Measurements from ENCODE around the gene C1orf74. TPM values are rescaled to one million over a fixed set of nuclear protein-coding genes. Genes with fewer than 3 reads are reported as not detected.

The C1orf74 gene
- total RNA-seq, 1 donor from 2014 or later = 1.9 TPM

- ATAC-seq (ENCODE audit: poor library complexity) (no peak), DNase-seq (no peak)
- intact Hi-C loops (cut with DNase I) = no loop called here
Measured at GRCh38 chr1:209755256-209755655, 29.1 kb downstream of the C1orf74 start.

- ATAC-seq (ENCODE audit: poor library complexity) = no peak
- intact Hi-C loops (cut with DNase I) = no loop called here
Measured at GRCh38 chr1:209752890-209753289, 31.5 kb downstream of the C1orf74 start.

GRCh38 chr1:209751627-209752231, 32.6 kb downstream of the C1orf74 start:
- ATAC-seq (ENCODE audit: poor library complexity) (no peak), DNase-seq (no peak)
- intact Hi-C loops (cut with DNase I) = no loop called here

More at GRCh38 chr1:209752890-209753289, 31.5 kb downstream of the C1orf74 start:
- no peak for DNase-seq

GRCh38 chr1:209749670-209750323, 34.6 kb downstream of the C1orf74 start:
- DNase-seq = no peak
- intact Hi-C loops (cut with DNase I) = loop anchor here (5.0 kb wide), 2 partner anchors 52 to 172 kb away; no protein-coding TSS in a partner anchor

GRCh38 chr1:209749205-209749604, 35.2 kb downstream of the C1orf74 start:
- ATAC-seq (ENCODE audit: poor library complexity) = no peak
- DNase-seq = no peak
- intact Hi-C loops (cut with DNase I) = loop anchor here (5.0 kb wide), 2 partner anchors 52 to 172 kb away; no protein-coding TSS in a partner anchor

More at GRCh38 chr1:209749670-209750323, 34.6 kb downstream of the C1orf74 start:
- no peak for ATAC-seq (ENCODE audit: poor library complexity)

GRCh38 chr1:209748620-209749019, 35.7 kb downstream of the C1orf74 start:
- DNase-seq (no peak), ATAC-seq (ENCODE audit: poor library complexity) (no peak)
- intact Hi-C loops (cut with DNase I) = loop anchor here (5.0 kb wide), 2 partner anchors 51 to 171 kb away; no protein-coding TSS in a partner anchor

- intact Hi-C loops (cut with DNase I) = loop anchor here (5.0 kb wide), 2 partner anchors 50 to 170 kb away; no protein-coding TSS in a partner anchor
Measured at GRCh38 chr1:209747580-209748262, 36.6 kb downstream of the C1orf74 start.

GRCh38 chr1:209746451-209747165, 37.8 kb downstream of the C1orf74 start:
- intact Hi-C loops (cut with DNase I) = loop anchor here (5.0 kb wide), 2 partner anchors 49 to 169 kb away; no protein-coding TSS in a partner anchor
- no peak for ATAC-seq (ENCODE audit: poor library complexity)
- no peak for DNase-seq

More at GRCh38 chr1:209747580-209748262, 36.6 kb downstream of the C1orf74 start:
- ATAC-seq (ENCODE audit: poor library complexity) (peak; percentile 96), DNase-seq (peak; percentile 92)

- DNase-seq = peak; percentile 61
- intact Hi-C loops (cut with DNase I) = no loop called here
- ATAC-seq (ENCODE audit: poor library complexity) = peak; percentile 13
Measured at GRCh38 chr1:209743145-209743482, 41.2 kb downstream of the C1orf74 start.

GRCh38 chr1:209742409-209743144, 41.8 kb downstream of the C1orf74 start:
- ATAC-seq (ENCODE audit: poor library complexity) = peak; percentile 56
- intact Hi-C loops (cut with DNase I) = no loop called here

GRCh38 chr1:209741889-209742288, 42.5 kb downstream of the C1orf74 start:
- intact Hi-C loops (cut with DNase I) = no loop called here
- peak; percentile 82 for ATAC-seq (ENCODE audit: poor library complexity)
- no peak for DNase-seq

More at GRCh38 chr1:209742409-209743144, 41.8 kb downstream of the C1orf74 start:
- no peak for DNase-seq

GRCh38 chr1:209741193-209741592, 43.2 kb downstream of the C1orf74 start:
- DNase-seq (no peak), ATAC-seq (ENCODE audit: poor library complexity) (no peak)
- intact Hi-C loops (cut with DNase I) = no loop called here

GRCh38 chr1:209738270-209738669, 46.1 kb downstream of the C1orf74 start:
- intact Hi-C loops (cut with DNase I) = no loop called here
- no peak for ATAC-seq (ENCODE audit: poor library complexity)
- DNase-seq = no peak

- intact Hi-C loops (cut with DNase I) = no loop called here
Measured at GRCh38 chr1:209737118-209737505, 47.2 kb downstream of the C1orf74 start.

GRCh38 chr1:209736490-209737117, 47.8 kb downstream of the C1orf74 start:
- ATAC-seq (ENCODE audit: poor library complexity) = no peak
- intact Hi-C loops (cut with DNase I) = no loop called here
- DNase-seq = no peak

More at GRCh38 chr1:209737118-209737505, 47.2 kb downstream of the C1orf74 start:
- ATAC-seq (ENCODE audit: poor library complexity) (no peak), DNase-seq (no peak)

- intact Hi-C loops (cut with DNase I) = no loop called here
- ATAC-seq (ENCODE audit: poor library complexity) (peak; percentile 62), DNase-seq (no peak)
Measured at GRCh38 chr1:209733409-209734192, 50.8 kb downstream of the C1orf74 start.

- intact Hi-C loops (cut with DNase I) = no loop called here
- DNase-seq (no peak), ATAC-seq (ENCODE audit: poor library complexity) (no peak)
Measured at GRCh38 chr1:209732725-209733124, 51.6 kb downstream of the C1orf74 start.
